PFSK-1 (cell line): ENCODE measurements around the gene GINS3.

Experiments used
- FOXP2 ChIP-seq: optimal IDR thresholded peaks from 2 replicates; pipeline ENCODE3; 2011; ENCODE audit warnings: borderline replicate concordance, control low read depth, inconsistent platforms; ENCODE audit not compliant: insufficient read depth; ENCODE audit errors: extremely low read length, extremely low read depth
- POLR2AphosphoS5 ChIP-seq: IDR thresholded peaks from 2 replicates; pipeline ENCODE4 v1.6.1; 2012; ENCODE audit warnings: low read depth, mild to moderate bottlenecking, control low read depth, low read length, moderate library complexity
- SIN3A ChIP-seq: IDR thresholded peaks from 2 replicates; pipeline ENCODE4 v1.6.1; 2012; ENCODE audit warnings: mild to moderate bottlenecking, low read length, moderate library complexity, borderline replicate concordance; ENCODE audit not compliant: insufficient read depth
- TAF1 ChIP-seq: IDR thresholded peaks from 2 replicates; pipeline ENCODE4 v1.6.1; 2012; ENCODE audit warnings: low read length, control low read depth, borderline replicate concordance; ENCODE audit not compliant: insufficient read depth
- TF ChIP-seq, protein P1 (sequence below), 2 experiments: IDR thresholded peaks; 2 replicates each; pipeline versions ENCODE4 v1.6.1 to v1.8.0; 2011 to 2012; ENCODE audit warnings: low read depth in 2 of 2, low read length in 2 of 2, control low read depth in 1 of 2, inconsistent platforms in 1 of 2, mild to moderate bottlenecking in 1 of 2, moderate library complexity in 1 of 2; ENCODE audit not compliant: insufficient read depth in 1 of 2

GRCh38 chr16:58411336-58411735 is 19.1 kb downstream of the GINS3 start:
- TF ChIP-seq, protein P1, sequence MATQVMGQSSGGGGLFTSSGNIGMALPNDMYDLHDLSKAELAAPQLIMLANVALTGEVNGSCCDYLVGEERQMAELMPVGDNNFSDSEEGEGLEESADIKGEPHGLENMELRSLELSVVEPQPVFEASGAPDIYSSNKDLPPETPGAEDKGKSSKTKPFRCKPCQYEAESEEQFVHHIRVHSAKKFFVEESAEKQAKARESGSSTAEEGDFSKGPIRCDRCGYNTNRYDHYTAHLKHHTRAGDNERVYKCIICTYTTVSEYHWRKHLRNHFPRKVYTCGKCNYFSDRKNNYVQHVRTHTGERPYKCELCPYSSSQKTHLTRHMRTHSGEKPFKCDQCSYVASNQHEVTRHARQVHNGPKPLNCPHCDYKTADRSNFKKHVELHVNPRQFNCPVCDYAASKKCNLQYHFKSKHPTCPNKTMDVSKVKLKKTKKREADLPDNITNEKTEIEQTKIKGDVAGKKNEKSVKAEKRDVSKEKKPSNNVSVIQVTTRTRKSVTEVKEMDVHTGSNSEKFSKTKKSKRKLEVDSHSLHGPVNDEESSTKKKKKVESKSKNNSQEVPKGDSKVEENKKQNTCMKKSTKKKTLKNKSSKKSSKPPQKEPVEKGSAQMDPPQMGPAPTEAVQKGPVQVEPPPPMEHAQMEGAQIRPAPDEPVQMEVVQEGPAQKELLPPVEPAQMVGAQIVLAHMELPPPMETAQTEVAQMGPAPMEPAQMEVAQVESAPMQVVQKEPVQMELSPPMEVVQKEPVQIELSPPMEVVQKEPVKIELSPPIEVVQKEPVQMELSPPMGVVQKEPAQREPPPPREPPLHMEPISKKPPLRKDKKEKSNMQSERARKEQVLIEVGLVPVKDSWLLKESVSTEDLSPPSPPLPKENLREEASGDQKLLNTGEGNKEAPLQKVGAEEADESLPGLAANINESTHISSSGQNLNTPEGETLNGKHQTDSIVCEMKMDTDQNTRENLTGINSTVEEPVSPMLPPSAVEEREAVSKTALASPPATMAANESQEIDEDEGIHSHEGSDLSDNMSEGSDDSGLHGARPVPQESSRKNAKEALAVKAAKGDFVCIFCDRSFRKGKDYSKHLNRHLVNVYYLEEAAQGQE (IDR thresholded peaks at IDR 0.05; ENCODE audit: insufficient read depth in 1 of 2, low read depth in 2 of 2, low read length in 2 of 2) = no peak
- TF ChIP-seq POLR2AphosphoS5 = no peak
- TF ChIP-seq TAF1 = no peak
- no peak for TF ChIP-seq FOXP2
- no peak for TF ChIP-seq SIN3A
